H1 (cell line): ENCODE results near the gene NECTIN2. TPM values are rescaled to one million over a fixed set of nuclear protein-coding genes. Genes with fewer than 3 reads are reported as not detected.

Source experiments
- BACH1 ChIP-seq: IDR thresholded peaks from 2 replicates; pipeline ENCODE4 v1.6.1; 2012; ENCODE audit warnings: low read length, improper control_type of control experiment
- CHD2 ChIP-seq: IDR thresholded peaks from 2 replicates; pipeline ENCODE4 v1.6.1; 2012; ENCODE audit warnings: low read length, improper control_type of control experiment
- KDM5A ChIP-seq: fragments of 200-600 bp; IDR thresholded peaks from 2 replicates; pipeline ENCODE4 v1.7.1; 2012; ENCODE audit warnings: mild to moderate bottlenecking, low read length, inconsistent platforms, mixed read lengths
- NANOG ChIP-seq: IDR thresholded peaks from 2 replicates; pipeline ENCODE4 v1.6.1; 2011; ENCODE audit warnings: low read length, low read depth, mild to moderate bottlenecking, inconsistent platforms; ENCODE audit not compliant: insufficient read depth, poor library complexity, severe bottlenecking
- RAD21 ChIP-seq, 2 experiments: IDR thresholded peaks in 1 of 2; conservative IDR thresholded peaks in 1 of 2; 2 replicates each; pipeline ENCODE4 v1.6.1; 2011; ENCODE audit warnings: low read depth in 2 of 2, low read length in 2 of 2, improper control_type of control experiment in 1 of 2, inconsistent platforms in 1 of 2, mild to moderate bottlenecking in 1 of 2, moderate library complexity in 1 of 2
- SAP30 ChIP-seq: fragments of 300-600 bp; sonication (generic); IDR thresholded peaks from 2 replicates; pipeline ENCODE4 v1.7.1; 2012; ENCODE audit warnings: low read length, moderate library complexity, mild to moderate bottlenecking, inconsistent platforms; ENCODE audit not compliant: insufficient read depth, insufficient replicate concordance
- SP2 ChIP-seq: IDR thresholded peaks from 2 replicates; pipeline ENCODE4 v1.6.1; 2012; ENCODE audit warnings: mild to moderate bottlenecking, low read length, inconsistent platforms
- polyA plus RNA-seq, 7 experiments: library from polyadenylated mRNA; depleted of rRNA in 3 of 7; stranded (reverse) in 5 of 7; unstranded in 2 of 7; fragments of >200 nt in 5 of 7; fragments of 200-250 nt in 2 of 7; gene quantifications; 1 replicate in 5 of 7; 2 replicates in 1 of 7; 4 replicates in 1 of 7; pipeline versions ENCODE4 v1.2.1 to v1.2.3, GENCODE V29; 2011 to 2013; ENCODE audit warnings: missing spikeins in 2 of 7, mixed read lengths in 2 of 7
- total RNA-seq: library from RNA; stranded (reverse); fragmentation: NEBNext Ultra II Directional; extraction: Animal tissue kit (Norgen Biotek cat#: 25700); gene quantifications from 2 replicates; pipeline ENCODE4 v1.2.1, GENCODE V29; 2021

NECTIN2 gene
- total and polyA plus RNA-seq, 2 of the 8 experiments (the other 6 are each of a cell fraction or from before 2014, with no cell fraction given), result 184 to 237 TPM

DNA sequence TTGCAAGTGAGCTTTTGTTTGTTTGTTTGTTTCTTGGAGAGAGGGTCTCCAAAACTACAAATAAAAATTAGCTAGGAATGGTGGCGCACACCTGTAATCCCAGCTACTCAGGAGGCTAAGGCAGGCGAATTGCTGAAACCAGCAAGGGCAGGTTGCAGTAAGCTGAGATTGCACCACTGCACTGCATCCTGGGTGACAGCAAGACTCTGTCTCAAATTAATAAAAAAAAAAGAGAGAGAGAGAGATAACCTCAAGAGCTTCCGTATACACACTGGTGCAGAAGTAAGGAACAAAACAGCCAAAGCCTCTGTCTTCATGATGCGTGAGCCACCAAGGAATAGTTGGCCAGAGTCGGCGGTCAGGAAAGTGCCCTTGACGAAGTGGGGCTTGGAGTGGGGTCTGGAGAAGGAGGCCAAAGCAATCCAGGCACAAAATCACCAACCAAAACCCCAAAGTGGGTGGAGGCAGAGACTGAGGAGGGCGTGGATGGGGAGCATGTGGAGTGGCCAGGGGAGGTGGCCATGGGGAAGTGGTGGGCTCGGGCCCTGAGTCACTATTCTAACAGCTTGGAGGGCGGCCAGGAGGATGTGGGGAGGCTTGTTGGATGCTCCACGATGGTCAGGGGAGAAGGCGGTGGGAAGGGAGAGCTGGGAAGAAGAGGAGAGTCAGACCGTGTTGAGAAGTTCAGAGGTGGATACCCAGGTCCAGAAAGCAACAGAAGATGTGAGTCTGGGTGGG, 23.8 kb downstream of the NECTIN2 start (continued):
- TF ChIP-seq SAP30 (no peak), CHD2 (no peak), BACH1 (no peak), NANOG (no peak), RAD21 (IDR thresholded peaks at IDR 0.05 in 1 of 2, conservative IDR thresholded peaks at IDR 0.05 in 1 of 2; ENCODE audit: low read depth in 2 of 2, low read length in 2 of 2) (no peak), KDM5A (no peak), SP2 (no peak)
